HG03095 (cell line): ENCODE results near the gene FOXRED2.
"Not testable (repeated sequence)": the region's sequence is repeated elsewhere in the genome, so short reads cannot be mapped to it uniquely, and the experiment has no call there.

Experiments used
- ATAC-seq: cut with Tn5 transposase; IDR thresholded peaks from one replicate; pipeline ENCODE4 v1.9.1; 2021; ENCODE audit warnings: moderate library complexity; ENCODE audit not compliant: unreplicated experiment

Gene FOXRED2

GRCh38 chr22:36519906-36520305, 13.1 kb upstream of the FOXRED2 start:
- not testable (repeated sequence) for ATAC-seq

GRCh38 chr22:36514766-36515165, 7.9 kb upstream of the FOXRED2 start:
- no peak for ATAC-seq

- no peak for ATAC-seq
Observed at GRCh38 chr22:36512991-36513390, 6.2 kb upstream of the FOXRED2 start.

- ATAC-seq, result no peak
Observed at GRCh38 chr22:36512333-36512732, 5.5 kb upstream of the FOXRED2 start.

- no peak for ATAC-seq
Observed at GRCh38 chr22:36510966-36511881, 4.4 kb upstream of the FOXRED2 start.

GRCh38 chr22:36510384-36510783, 3.5 kb upstream of the FOXRED2 start:
- ATAC-seq, result no peak

- no peak for ATAC-seq
Observed at GRCh38 chr22:36507518-36508010, 724 bp upstream of the FOXRED2 start.

GRCh38 chr22:36505998-36506635, 723 bp downstream of the FOXRED2 start:
- ATAC-seq, result no peak

GRCh38 chr22:36497910-36498665, 8.8 kb downstream of the FOXRED2 start:
- ATAC-seq, result no peak

- ATAC-seq, result no peak
Observed at GRCh38 chr22:36493690-36494110, 13.1 kb downstream of the FOXRED2 start.

GRCh38 chr22:36492109-36492508, 14.7 kb downstream of the FOXRED2 start:
- no peak for ATAC-seq

GRCh38 chr22:36491155-36491554, 15.7 kb downstream of the FOXRED2 start:
- ATAC-seq, result no peak

GRCh38 chr22:36486619-36487384, 20.0 kb downstream of the FOXRED2 start:
- no peak for ATAC-seq

- peak; percentile 69 for ATAC-seq
Observed at GRCh38 chr22:36481393-36482168, 25.3 kb downstream of the FOXRED2 start, which contains the start of gene TXN2. TXN2 (minus strand) TSS chr22:36481640; CDS start chr22:36480837, 803 bp downstream.

- ATAC-seq, result no peak
Observed at GRCh38 chr22:36480941-36481392, 25.9 kb downstream of the FOXRED2 start.

- no peak for ATAC-seq
Observed at GRCh38 chr22:36478966-36479365, 27.9 kb downstream of the FOXRED2 start.

GRCh38 chr22:36475341-36475740, 31.5 kb downstream of the FOXRED2 start:
- ATAC-seq, result no peak

GRCh38 chr22:36472689-36473088, 34.2 kb downstream of the FOXRED2 start:
- ATAC-seq, result no peak

- ATAC-seq, result no peak
Observed at GRCh38 chr22:36471341-36471821, 35.5 kb downstream of the FOXRED2 start.
